Sigmoid colon (tissue), 3 donors: Measurements from ENCODE around the gene FNIP2.

Experiments used
- CTCF ChIP-seq, 4 experiments: fragments of 450-650 bp in 3 of 4; fragments of 200-600 bp in 1 of 4; IDR thresholded peaks; one replicate each; pipeline ENCODE4 v1.5.1; 2016 to 2019; ENCODE audit warnings: antibody characterized with exemption in 4 of 4, mild to moderate bottlenecking in 3 of 4, moderate library complexity in 2 of 4
- POLR2A ChIP-seq, 2 donors: fragments of 450-650 bp; IDR thresholded peaks; one replicate each; pipeline ENCODE4 v1.6.1; 2016; ENCODE audit warnings: antibody characterized with exemption in 2 of 2, mild to moderate bottlenecking in 2 of 2, moderate library complexity in 2 of 2

DNA sequence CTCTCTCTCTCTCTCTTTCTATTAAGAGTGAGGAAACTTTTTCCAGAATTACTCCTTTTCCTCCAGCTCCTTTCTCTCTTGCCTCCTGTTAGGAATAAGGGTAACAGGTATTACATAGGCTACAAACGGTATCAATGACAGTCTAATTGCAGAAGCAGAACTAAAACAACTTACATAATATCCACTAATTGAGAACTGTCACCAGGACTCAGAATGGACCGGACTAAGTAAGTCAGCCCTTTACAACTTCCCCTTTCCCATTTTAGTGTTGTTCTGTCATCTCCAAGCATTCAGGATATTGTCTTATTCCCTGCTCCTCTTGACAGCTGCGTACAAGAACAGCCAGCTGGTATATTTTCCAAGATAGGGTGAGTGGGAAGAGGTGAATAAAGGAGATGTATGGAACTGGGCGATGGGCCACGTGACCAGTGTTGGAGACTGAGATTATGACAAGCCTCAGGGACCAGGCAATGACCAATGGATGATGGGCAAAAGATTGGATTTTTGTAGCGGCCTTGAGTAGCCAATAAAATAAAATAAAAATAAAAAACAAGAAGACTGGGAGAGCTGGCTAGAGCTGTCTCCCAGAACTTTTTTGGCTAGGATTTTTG, 2.3 kb upstream of the FNIP2 start:
- TF ChIP-seq POLR2A (IDR thresholded peaks at IDR 0.05) = no peak
- no peak for TF ChIP-seq CTCF (IDR thresholded peaks at IDR 0.05)
